HG03159 (cell line): Measurements from ENCODE around the gene PVALEF.

Source experiments
- ATAC-seq: cut with Tn5 transposase; IDR thresholded peaks from one replicate; pipeline ENCODE4 v1.9.1; 2021; ENCODE audit warnings: mild to moderate bottlenecking, moderate library complexity; ENCODE audit not compliant: unreplicated experiment

PVALEF gene

GRCh38 chr17:81231766-81232581 is 66.7 kb downstream of the PVALEF start:
- no peak for ATAC-seq
